Measurements from ENCODE around the gene KCTD1.

KCTD1 gene

DNA sequence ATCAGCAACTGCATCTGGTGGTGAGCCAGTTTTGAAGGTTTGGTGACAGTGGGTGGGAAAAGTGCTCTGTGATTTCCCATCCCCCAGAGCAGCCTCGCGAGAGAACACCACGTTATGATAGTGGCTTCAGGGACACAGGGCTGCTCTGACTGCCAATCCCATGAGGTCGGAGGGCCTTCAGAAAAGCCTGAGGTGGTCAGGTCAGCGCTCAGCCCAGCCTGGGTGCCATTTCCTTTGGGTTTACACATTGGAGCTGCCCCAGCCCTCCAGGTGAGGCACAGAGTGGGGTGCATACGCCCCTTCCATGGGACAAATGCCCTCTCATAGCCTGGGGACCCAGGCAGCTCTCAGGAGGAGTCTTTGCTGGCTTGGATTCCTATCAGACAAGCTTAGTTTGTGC is 126.8 kb downstream of the KCTD1 start:
- DNase-seq, result no peak

DNA sequence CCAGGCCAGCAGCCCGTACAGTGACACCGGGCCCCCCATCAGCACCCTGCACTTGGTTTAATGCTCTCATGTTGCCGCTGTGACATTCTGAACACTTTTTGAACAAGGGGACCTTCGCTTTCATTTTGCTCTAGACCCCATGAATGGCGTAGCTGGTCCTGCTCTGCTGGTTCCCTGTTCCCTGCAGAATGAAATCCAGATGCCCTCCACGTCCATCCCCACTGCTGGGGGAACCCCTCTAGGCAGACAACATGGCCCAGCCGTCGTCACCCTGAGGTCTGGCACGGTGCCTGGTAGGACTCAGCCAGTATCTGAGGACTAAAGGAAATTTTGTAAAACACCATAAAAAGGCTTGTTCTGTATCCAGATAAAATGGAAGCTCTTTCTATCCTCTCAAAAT is 128.6 kb downstream of the KCTD1 start:
- DNase-seq, result no peak

- DNase-seq, result no peak
Observed at GRCh38 chr18:26418225-26418624, 130.1 kb downstream of the KCTD1 start.

GRCh38 chr18:26417190-26417589 is 131.2 kb downstream of the KCTD1 start:
- DNase-seq, result no peak

GRCh38 chr18:26416652-26417150 is 131.7 kb downstream of the KCTD1 start:
- no peak for DNase-seq

GRCh38 chr18:26415631-26416030 is 132.7 kb downstream of the KCTD1 start:
- DNase-seq, result no peak

DNA sequence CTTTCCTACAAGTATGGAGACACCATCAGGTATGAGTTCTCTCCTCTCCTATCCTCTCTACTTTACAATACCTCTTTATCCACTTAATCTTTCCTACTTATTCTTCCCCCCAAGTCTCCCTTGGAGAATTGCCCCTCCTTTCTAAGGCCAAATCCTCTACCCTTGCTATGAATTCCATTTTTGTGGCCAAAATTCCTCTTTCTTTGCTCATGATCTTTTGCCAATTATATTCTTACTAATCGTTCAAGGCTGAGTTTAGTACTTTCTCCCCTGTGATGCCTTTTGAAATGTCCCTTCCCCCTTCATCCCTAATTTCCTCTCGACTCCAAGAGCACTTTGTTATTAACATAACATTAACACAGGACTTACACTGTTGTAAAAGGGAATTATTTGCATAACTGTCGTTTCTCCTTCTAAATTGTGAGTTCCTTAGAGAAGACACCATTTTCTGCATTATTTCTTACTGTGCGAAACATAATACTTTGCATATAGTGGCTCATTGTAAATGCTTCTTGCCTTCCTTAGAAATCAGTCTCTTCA is 133.4 kb downstream of the KCTD1 start:
- no peak for DNase-seq

DNA sequence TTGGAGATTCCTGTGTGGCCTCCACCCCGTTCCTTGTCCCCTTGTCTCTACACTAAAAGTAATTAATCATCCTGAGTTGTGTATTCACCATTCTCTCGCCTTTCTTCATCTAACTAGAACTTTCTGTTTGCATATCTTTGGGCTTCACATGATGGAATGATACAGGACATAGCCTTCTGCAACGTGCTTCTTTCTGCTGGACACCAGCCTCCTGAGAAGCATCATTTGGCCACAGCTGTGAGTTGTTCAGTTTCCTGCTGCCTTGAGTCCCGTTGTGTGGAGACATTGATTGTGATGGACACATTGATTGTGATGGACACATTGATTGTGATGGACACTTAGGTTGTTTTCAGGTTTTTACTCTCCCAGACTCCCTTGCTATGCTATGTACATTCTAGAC is 139.3 kb downstream of the KCTD1 start:
- DNase-seq, result no peak

DNA sequence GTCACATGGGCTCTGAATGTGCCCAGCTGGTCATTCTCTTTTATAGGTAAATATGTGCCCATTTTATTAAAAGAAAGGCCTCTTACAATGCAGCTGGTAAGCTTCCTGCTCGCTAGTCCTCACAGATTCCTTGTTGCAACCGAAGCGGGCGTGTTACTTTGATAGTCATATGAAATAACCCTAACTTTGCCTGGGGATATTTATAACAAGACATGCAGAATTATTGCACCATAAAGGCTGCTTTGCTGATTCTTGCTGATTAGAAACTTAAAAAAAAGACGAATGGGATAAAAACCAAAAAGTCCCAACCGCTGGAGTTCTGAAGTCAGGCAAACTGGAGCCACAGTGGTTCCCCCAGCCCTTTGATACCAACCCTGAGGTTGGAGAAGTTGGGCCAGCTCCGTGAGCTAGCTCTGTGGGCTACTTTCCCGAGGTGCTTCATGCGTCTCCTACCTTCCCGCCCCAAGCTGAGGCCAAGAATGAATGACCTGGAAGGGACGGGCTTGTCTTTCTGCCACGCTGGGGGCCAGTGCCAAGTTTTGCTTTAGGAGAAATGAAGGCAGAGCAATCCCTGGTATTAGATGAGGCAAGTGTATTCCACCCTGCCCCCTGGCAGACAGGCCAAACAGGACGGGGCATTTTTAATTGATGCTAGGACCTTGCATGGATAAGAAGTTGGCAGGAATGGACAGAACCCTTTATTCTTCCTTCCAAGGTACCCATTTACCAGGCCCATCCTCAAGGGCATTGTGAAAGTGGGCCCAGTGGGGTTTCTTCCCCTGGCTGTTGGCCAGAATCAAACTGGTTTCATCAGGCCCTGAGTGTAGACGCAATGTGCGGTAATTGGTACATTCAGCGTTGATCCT is 140.4 kb downstream of the KCTD1 start:
- no peak for DNase-seq

- no peak for DNase-seq
Observed at GRCh38 chr18:26406854-26407517, 141.4 kb downstream of the KCTD1 start.

- no peak for DNase-seq
Observed at GRCh38 chr18:26406324-26406723, 142.0 kb downstream of the KCTD1 start.

GRCh38 chr18:26405190-26405801 is 143.1 kb downstream of the KCTD1 start:
- no peak for DNase-seq
